ENCODE results near the gene ETNK1. TPM values are rescaled to one million over a fixed set of nuclear protein-coding genes. Genes with fewer than 3 reads are reported as not detected.

ETNK1 gene
- polyA plus RNA-seq, 1 of the 3 experiments (the other 2 are of a cell fraction): 7.9 TPM

DNA sequence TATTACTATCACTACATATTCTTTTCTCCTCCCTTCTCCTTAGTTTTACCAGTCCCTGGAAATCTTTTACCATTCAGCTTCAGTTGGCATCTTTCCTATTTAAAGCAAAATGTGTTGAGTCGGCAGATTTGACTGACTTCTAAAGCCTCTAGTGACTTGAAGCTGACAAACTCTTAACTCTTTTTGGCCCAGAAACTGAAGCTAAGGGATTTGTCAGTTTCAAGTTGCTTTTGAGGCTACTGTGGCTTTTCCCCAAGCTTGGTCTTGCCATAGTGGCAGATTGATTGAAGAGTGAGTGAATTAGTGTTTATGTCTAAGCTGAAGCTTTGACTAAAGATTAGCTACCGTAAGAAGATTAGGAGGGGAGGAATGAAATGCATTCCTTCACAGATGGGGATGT is 104.0 kb downstream of the ETNK1 start:
- ChIA-PET CTCF (no interaction called here), POLR2A (no interaction called here)
- Histone ChIP-seq H3K9ac (no peak overlapping the region), H3K79me2 (ENCODE audit: insufficient read depth) (no peaks in the 10 kb centered on the region), H3K36me3 (replicated peaks in 1 of 2; ENCODE audit: control insufficient read depth in 1 of 2, insufficient read depth in 2 of 2, low read length in 1 of 2) (no peaks in the 10 kb centered on the region), H3K4me3 (ENCODE audit: low read depth in 2 of 2, low read length in 1 of 2) (no peak overlapping the region), H3K27ac (ENCODE audit: low read depth in 2 of 2, low read length in 1 of 2) (no peak overlapping the region), H3K4me2 (no peak overlapping the region), H3K9me2 (no peaks in the 10 kb centered on the region), H3K27me3 (ENCODE audit: insufficient read depth) (no peaks in the 10 kb centered on the region), H4K20me1 (ENCODE audit: insufficient read depth) (no peaks in the 10 kb centered on the region), H3K4me1 (ENCODE audit: control insufficient read depth in 1 of 2, insufficient read depth in 2 of 2, low read depth in 1 of 2, low read length in 1 of 2) (no peaks in the 10 kb centered on the region), H3K9me3 (no peaks in the 10 kb centered on the region), H2AFZ (ENCODE audit: low read depth) (no peak overlapping the region), H3F3A (replicated peaks; ENCODE audit: insufficient read depth) (no peaks in the 10 kb centered on the region)
- WGBS (ENCODE audit: low lambda C conversion rate): 68% methylated on average over 2 of the region's 2 CpGs
- TF ChIP-seq TEAD4 (IDR thresholded peaks at IDR 0.05; ENCODE audit: borderline replicate concordance, insufficient read depth) (no peak), FOXM1 (IDR thresholded peaks at IDR 0.05; ENCODE audit: low read depth) (no peak), EP300 (IDR thresholded peaks at IDR 0.05; ENCODE audit: borderline replicate concordance in 1 of 2, low read depth in 1 of 2, low read length in 1 of 2) (no peak), MEF2A (IDR thresholded peaks at IDR 0.05; ENCODE audit: borderline replicate concordance, low read depth) (no peak), SMC3 (IDR thresholded peaks at IDR 0.05; ENCODE audit: low read depth, low read length) (no peak), YY1 (IDR thresholded peaks at IDR 0.05; ENCODE audit: low read depth) (no peak), RCOR1 (IDR thresholded peaks at IDR 0.05; ENCODE audit: low read length) (no peak), NRF1 (IDR thresholded peaks at IDR 0.05; ENCODE audit: low read depth, low read length) (no peak), CHD2 (IDR thresholded peaks at IDR 0.05; ENCODE audit: low read length, partially characterized antibody) (no peak)
- TF ChIP-seq, protein P1, sequence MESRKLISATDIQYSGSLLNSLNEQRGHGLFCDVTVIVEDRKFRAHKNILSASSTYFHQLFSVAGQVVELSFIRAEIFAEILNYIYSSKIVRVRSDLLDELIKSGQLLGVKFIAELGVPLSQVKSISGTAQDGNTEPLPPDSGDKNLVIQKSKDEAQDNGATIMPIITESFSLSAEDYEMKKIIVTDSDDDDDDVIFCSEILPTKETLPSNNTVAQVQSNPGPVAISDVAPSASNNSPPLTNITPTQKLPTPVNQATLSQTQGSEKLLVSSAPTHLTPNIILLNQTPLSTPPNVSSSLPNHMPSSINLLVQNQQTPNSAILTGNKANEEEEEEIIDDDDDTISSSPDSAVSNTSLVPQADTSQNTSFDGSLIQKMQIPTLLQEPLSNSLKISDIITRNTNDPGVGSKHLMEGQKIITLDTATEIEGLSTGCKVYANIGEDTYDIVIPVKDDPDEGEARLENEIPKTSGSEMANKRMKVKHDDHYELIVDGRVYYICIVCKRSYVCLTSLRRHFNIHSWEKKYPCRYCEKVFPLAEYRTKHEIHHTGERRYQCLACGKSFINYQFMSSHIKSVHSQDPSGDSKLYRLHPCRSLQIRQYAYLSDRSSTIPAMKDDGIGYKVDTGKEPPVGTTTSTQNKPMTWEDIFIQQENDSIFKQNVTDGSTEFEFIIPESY (IDR thresholded peaks at IDR 0.05; ENCODE audit: borderline replicate concordance, low read depth): no peak
- no peak for DNase-seq

DNA sequence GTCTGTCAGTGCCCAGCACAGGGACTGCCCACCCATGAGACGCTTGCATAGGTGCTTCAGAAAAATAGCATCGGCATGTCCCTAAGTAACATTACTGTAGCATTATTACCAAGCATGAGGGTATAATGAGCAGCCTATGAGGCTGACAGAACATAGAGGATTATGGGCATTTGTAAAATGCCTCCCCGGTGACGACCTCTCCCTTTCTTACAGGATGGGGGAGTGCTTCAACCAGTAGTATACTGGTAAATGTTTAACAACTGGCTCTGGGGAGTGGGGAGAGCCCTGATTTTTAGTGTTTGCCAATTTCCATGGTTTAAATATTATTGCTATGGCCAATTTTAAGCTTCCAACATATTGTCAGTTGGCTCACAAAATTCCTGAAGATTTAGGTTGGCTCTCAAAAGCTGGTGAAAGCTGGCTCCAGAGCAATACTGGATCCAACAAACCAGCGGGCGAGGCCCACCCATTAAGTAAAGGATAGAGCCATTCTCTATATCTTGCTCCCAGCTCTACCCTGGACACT is 104.5 kb downstream of the ETNK1 start:
- no peak for DNase-seq
- Histone ChIP-seq H3K36me3 (replicated peaks in 1 of 2; ENCODE audit: control insufficient read depth in 1 of 2, insufficient read depth in 2 of 2, low read length in 1 of 2) (no peaks in the 10 kb centered on the region), H3K9ac (no peak overlapping the region), H3K4me1 (ENCODE audit: control insufficient read depth in 1 of 2, insufficient read depth in 2 of 2, low read depth in 1 of 2, low read length in 1 of 2) (no peaks in the 10 kb centered on the region), H3K4me2 (no peak overlapping the region), H3K27ac (ENCODE audit: low read depth in 2 of 2, low read length in 1 of 2) (peak overlapping the region in 1 of 2 experiments; percentile 27; a peak in 2 of 4 replicates), H4K20me1 (ENCODE audit: insufficient read depth) (no peaks in the 10 kb centered on the region), H2AFZ (ENCODE audit: low read depth) (peak overlapping the region; percentile 64; the same call in 1 of the 2 replicates), H3K9me2 (no peaks in the 10 kb centered on the region), H3K27me3 (ENCODE audit: insufficient read depth) (no peaks in the 10 kb centered on the region), H3F3A (replicated peaks; ENCODE audit: insufficient read depth) (no peaks in the 10 kb centered on the region), H3K9me3 (no peaks in the 10 kb centered on the region), H3K79me2 (ENCODE audit: insufficient read depth) (no peaks in the 10 kb centered on the region), H3K4me3 (ENCODE audit: low read depth in 2 of 2, low read length in 1 of 2) (no peak overlapping the region)
- 79% methylated on average over 6 of the region's 6 CpGs for WGBS (ENCODE audit: low lambda C conversion rate)
- ChIA-PET POLR2A (no interaction called here), CTCF (no interaction called here)
- TF ChIP-seq, protein P2, sequence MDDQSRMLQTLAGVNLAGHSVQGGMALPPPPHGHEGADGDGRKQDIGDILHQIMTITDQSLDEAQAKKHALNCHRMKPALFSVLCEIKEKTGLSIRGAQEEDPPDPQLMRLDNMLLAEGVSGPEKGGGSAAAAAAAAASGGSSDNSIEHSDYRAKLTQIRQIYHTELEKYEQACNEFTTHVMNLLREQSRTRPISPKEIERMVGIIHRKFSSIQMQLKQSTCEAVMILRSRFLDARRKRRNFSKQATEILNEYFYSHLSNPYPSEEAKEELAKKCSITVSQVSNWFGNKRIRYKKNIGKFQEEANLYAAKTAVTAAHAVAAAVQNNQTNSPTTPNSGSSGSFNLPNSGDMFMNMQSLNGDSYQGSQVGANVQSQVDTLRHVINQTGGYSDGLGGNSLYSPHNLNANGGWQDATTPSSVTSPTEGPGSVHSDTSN (IDR thresholded peaks at IDR 0.05): no peak
- TF ChIP-seq, protein P3, sequence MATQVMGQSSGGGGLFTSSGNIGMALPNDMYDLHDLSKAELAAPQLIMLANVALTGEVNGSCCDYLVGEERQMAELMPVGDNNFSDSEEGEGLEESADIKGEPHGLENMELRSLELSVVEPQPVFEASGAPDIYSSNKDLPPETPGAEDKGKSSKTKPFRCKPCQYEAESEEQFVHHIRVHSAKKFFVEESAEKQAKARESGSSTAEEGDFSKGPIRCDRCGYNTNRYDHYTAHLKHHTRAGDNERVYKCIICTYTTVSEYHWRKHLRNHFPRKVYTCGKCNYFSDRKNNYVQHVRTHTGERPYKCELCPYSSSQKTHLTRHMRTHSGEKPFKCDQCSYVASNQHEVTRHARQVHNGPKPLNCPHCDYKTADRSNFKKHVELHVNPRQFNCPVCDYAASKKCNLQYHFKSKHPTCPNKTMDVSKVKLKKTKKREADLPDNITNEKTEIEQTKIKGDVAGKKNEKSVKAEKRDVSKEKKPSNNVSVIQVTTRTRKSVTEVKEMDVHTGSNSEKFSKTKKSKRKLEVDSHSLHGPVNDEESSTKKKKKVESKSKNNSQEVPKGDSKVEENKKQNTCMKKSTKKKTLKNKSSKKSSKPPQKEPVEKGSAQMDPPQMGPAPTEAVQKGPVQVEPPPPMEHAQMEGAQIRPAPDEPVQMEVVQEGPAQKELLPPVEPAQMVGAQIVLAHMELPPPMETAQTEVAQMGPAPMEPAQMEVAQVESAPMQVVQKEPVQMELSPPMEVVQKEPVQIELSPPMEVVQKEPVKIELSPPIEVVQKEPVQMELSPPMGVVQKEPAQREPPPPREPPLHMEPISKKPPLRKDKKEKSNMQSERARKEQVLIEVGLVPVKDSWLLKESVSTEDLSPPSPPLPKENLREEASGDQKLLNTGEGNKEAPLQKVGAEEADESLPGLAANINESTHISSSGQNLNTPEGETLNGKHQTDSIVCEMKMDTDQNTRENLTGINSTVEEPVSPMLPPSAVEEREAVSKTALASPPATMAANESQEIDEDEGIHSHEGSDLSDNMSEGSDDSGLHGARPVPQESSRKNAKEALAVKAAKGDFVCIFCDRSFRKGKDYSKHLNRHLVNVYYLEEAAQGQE (IDR thresholded peaks at IDR 0.05; ENCODE audit: low read depth, low read length): no peak
- TF ChIP-seq RFX5 (IDR thresholded peaks at IDR 0.05; ENCODE audit: low read length) (no peak), FOSL2 (IDR thresholded peaks at IDR 0.05; ENCODE audit: borderline replicate concordance, low read depth) (no peak), RCOR1 (IDR thresholded peaks at IDR 0.05; ENCODE audit: low read length) (no peak), EZH2phosphoT487 (IDR thresholded peaks at IDR 0.05; ENCODE audit: borderline replicate concordance, low read depth) (no peak), FOXJ3 (CRISPR knock-in tag; IDR thresholded peaks at IDR 0.05) (no peak), GABPA (IDR thresholded peaks at IDR 0.05; ENCODE audit: low read depth) (no peak), SIN3A (IDR thresholded peaks at IDR 0.05; ENCODE audit: borderline replicate concordance, low read depth, low read length) (no peak)
- TF ChIP-seq, protein P4, sequence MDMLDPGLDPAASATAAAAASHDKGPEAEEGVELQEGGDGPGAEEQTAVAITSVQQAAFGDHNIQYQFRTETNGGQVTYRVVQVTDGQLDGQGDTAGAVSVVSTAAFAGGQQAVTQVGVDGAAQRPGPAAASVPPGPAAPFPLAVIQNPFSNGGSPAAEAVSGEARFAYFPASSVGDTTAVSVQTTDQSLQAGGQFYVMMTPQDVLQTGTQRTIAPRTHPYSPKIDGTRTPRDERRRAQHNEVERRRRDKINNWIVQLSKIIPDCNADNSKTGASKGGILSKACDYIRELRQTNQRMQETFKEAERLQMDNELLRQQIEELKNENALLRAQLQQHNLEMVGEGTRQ (IDR thresholded peaks at IDR 0.05; ENCODE audit: borderline replicate concordance, low read depth, low read length): no peak
- TF ChIP-seq, protein P5, sequence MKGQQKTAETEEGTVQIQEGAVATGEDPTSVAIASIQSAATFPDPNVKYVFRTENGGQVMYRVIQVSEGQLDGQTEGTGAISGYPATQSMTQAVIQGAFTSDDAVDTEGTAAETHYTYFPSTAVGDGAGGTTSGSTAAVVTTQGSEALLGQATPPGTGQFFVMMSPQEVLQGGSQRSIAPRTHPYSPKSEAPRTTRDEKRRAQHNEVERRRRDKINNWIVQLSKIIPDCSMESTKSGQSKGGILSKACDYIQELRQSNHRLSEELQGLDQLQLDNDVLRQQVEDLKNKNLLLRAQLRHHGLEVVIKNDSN (IDR thresholded peaks at IDR 0.05; ENCODE audit: borderline replicate concordance, low read depth): no peak

All from SK-N-SH (cell line).